CD4-positive, CD25-positive, alpha-beta regulatory T cell (primary cell): ENCODE data around the gene RAD51B. TPM values are rescaled to one million over a fixed set of nuclear protein-coding genes. Genes with fewer than 3 reads are reported as not detected.

Source experiments
- ATAC-seq, 2 donors: fragments of 150-1000 bp; cut with Tn5 transposase; one replicate each; pipeline ENCODE4 v1.10.0; 2021; ENCODE audit warnings: low read depth in 2 of 2, moderate number of reproducible peaks in 2 of 2, moderate library complexity in 1 of 2
- DNase-seq, 3 donors: peaks; one replicate each; pipeline versions ENCODE4 v3.0.0 to v3.0.0-alpha.2; 2012 to 2022; ENCODE audit warnings: mixed read lengths in 1 of 3
- H3K27ac ChIP-seq: one replicate; pipeline ENCODE4 v1.7.0; 2013; ENCODE audit warnings: mild to moderate bottlenecking, low read length; ENCODE audit not compliant: insufficient read depth, poor library complexity, severe bottlenecking
- H3K27me3 ChIP-seq: one replicate; pipeline ENCODE4 v1.7.0; 2013; ENCODE audit warnings: low read length; ENCODE audit not compliant: control insufficient read depth, insufficient read depth
- H3K36me3 ChIP-seq: one replicate; pipeline ENCODE4 v1.7.0; 2013; ENCODE audit warnings: mild to moderate bottlenecking, low read length, moderate library complexity; ENCODE audit not compliant: control insufficient read depth, insufficient read depth
- H3K4me1 ChIP-seq: 2 replicates; pipeline ENCODE4 v1.7.0; 2013; ENCODE audit warnings: mild to moderate bottlenecking, low read length; ENCODE audit not compliant: insufficient read depth, control insufficient read depth, poor library complexity, severe bottlenecking
- H3K4me3 ChIP-seq: one replicate; pipeline ENCODE4 v1.7.0; 2013; ENCODE audit warnings: low read depth, mild to moderate bottlenecking, low read length, moderate library complexity
- H3K9me3 ChIP-seq, 2 experiments: 1 replicate in 1 of 2; 2 replicates in 1 of 2; pipeline ENCODE4 v1.7.0; 2013; ENCODE audit warnings: low read length in 2 of 2, mild to moderate bottlenecking in 1 of 2, moderate library complexity in 1 of 2; ENCODE audit not compliant: control insufficient read depth in 2 of 2
- H3K27ac Mint-ChIP-seq, 3 donors: one replicate each; pipeline ENCODE4 v1.8.0; 2020 to 2022; ENCODE audit warnings: mild to moderate bottlenecking in 3 of 3, mixed read lengths in 3 of 3, moderate library complexity in 2 of 3
- H3K27me3 Mint-ChIP-seq: one replicate; pipeline ENCODE4 v1.8.0; 2022; ENCODE audit warnings: mild to moderate bottlenecking, mixed read lengths
- H3K36me3 Mint-ChIP-seq: one replicate; pipeline ENCODE4 v1.8.0; 2020; ENCODE audit warnings: mixed read lengths
- H3K4me1 Mint-ChIP-seq, 4 donors: one replicate each; pipeline ENCODE4 v1.8.0; 2020 to 2022; ENCODE audit warnings: mixed read lengths in 4 of 4, mild to moderate bottlenecking in 1 of 4
- H3K4me3 Mint-ChIP-seq, 4 donors: one replicate each; pipeline ENCODE4 v1.8.0; 2020 to 2022; ENCODE audit warnings: mild to moderate bottlenecking in 4 of 4, mixed read lengths in 4 of 4, moderate library complexity in 3 of 4
- H3K9me3 Mint-ChIP-seq, 7 donors: one replicate each; pipeline ENCODE4 v1.8.0; 2020 to 2022; ENCODE audit warnings: mixed read lengths in 7 of 7, mild to moderate bottlenecking in 3 of 7, moderate library complexity in 2 of 7
- polyA plus RNA-seq, 4 donors: library from polyadenylated mRNA; unstranded; fragments of 300-500 nt; fragmentation: Illumina TruSeq; gene quantifications; one replicate each; pipeline ENCODE4 v1.2.3, GENCODE V29; 2021
- total RNA-seq: library from RNA; stranded (reverse); gene quantifications from one replicate; pipeline ENCODE4 v1.2.3, GENCODE V29; 2022

RAD51B gene
- total and polyA plus RNA-seq, 5 donors from 2014 or later = 19.1 to 40.2 (median 28.1) TPM

DNA sequence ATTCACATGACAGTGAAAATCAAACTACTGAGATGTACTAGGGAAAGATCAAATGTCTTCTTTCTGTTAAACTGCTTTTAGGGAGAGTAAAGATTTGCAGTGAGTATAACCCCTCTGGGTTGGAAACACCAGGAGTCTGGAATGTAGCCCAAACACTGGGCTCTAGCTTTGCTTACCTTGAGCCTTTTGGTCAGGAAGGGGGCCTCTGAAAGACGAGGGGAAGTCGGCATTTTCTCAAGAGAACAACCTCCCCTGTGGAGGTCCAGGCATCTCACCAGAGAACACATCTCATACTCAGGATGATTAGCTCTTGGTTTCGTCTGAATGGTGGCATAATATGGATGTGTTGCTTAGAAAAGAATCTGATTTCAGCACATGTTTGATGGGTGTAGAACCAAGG lies 804.2 kb downstream of the RAD51B start:
- Mint-ChIP-seq H3K4me1 (peaks cover 0 to 22% (median 12%) of the 10 kb centered on the region in 4 donors), H3K36me3 (no peaks in the 10 kb centered on the region), H3K4me3 (no peak overlapping the region), H3K9me3 (peaks cover 0 to 5% (median under 1%) of the 10 kb centered on the region in 7 donors), H3K27ac (peak overlapping the region in 2 of 3 donors; percentile 13 to 63), H3K27me3 (no peaks in the 10 kb centered on the region)
- Histone ChIP-seq H3K4me3 (no peak overlapping the region), H3K4me1 (peaks cover 13% of the 10 kb centered on the region), H3K27me3 (no peaks in the 10 kb centered on the region), H3K36me3 (no peaks in the 10 kb centered on the region), H3K27ac (no peak overlapping the region), H3K9me3 (peaks cover 0 to under 1% of the 10 kb centered on the region in 2 experiments)
- ATAC-seq = no peak
- no peak for DNase-seq

DNA sequence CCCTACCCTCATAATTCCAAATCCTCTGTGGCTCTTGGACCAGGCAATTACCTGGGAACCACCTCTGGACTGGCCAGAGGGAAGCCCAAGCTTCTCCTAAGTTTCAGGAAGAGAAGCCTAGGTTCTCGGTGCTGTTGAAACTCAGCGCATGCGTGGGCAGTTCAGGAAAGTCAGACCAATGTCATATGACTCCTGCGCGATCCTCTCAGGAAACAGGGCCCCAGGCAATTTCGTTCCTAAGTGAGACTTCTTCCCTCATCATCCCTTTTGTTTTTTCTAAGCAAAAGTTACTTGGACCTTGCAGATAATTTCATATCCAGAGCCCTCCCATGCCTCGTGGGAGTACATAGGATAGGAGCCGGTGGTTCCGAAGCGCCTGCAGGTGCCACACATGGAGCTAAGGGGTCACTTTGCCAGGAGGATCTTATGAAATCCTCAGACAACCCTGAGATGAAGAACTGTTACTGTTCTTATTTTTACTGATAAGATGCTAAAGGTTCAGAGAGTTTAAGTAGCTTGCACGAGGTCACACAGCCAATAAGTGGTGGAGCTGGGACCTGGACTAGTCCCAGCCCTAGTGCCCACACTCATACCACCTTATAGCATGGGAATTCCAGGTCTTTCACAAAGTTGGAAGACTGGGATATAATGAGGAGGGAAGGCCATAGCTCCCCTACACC lies 805.1 kb downstream of the RAD51B start:
- H3K4me3 ChIP-seq = no peak overlapping the region
- no peaks in the 10 kb centered on the region for H3K36me3 Mint-ChIP-seq
- H3K9me3 Mint-ChIP-seq = peaks cover 0 to 4% (median 0%) of the 10 kb centered on the region in 7 donors
- H3K4me1 ChIP-seq = peaks cover 16% of the 10 kb centered on the region
- H3K4me3 Mint-ChIP-seq = no peak overlapping the region
- DNase-seq (no peak), ATAC-seq (no peak)
- no peaks in the 10 kb centered on the region for H3K27me3 ChIP-seq
- peaks cover 0 to 28% (median 14%) of the 10 kb centered on the region in 4 donors for H3K4me1 Mint-ChIP-seq
- no peak overlapping the region for H3K27ac ChIP-seq
- H3K36me3 ChIP-seq = no peaks in the 10 kb centered on the region
- H3K27me3 Mint-ChIP-seq = no peaks in the 10 kb centered on the region
- no peaks in the 10 kb centered on the region for H3K9me3 ChIP-seq
- H3K27ac Mint-ChIP-seq = no peak overlapping the region

DNA sequence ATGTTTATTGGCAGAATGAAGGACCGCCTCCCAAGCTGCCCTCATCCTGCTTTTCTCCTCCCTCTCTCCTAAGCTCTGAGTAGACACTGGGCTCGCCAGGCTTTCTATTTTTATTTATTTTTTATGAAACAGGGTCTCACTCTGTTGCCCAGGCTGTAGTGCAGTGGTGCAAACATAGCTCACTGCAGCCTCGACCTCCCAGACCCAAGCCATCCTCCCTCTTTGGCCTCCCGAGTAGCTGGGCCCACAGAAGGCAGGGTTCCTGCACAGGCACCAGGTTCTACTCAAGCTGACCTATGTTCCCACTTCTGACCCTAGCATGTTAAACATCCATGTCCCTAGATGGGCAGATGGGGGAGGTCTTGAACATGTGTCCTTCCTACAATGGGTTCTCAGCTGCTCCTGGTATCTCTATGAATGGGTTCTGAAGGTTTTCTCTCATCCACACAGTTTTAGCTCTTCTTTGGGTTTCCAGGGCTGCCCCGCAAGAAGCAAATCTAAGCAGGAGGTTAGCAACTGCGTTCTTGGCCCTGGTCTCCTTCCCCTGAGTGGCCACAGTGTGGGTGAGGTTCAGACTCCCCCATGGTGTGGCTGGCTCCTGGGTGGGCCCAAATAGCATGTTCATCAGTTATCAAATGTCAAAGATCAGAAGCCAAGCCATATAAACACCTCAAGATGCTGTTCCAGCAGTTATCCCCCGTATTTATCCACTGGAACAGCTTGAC lies 805.9 kb downstream of the RAD51B start:
- DNase-seq (no peak), ATAC-seq (no peak)
- Mint-ChIP-seq H3K36me3 (no peaks in the 10 kb centered on the region), H3K9me3 (peaks cover 0 to 2% (median 0%) of the 10 kb centered on the region in 7 donors), H3K27me3 (no peaks in the 10 kb centered on the region), H3K4me1 (peaks cover 0 to 28% (median 14%) of the 10 kb centered on the region in 4 donors), H3K27ac (peak overlapping the region in 1 of 3 donors; percentile 12), H3K4me3 (no peak overlapping the region)
- H3K9me3 ChIP-seq = no peaks in the 10 kb centered on the region
- H3K4me3 ChIP-seq = no peak overlapping the region
- H3K27me3 ChIP-seq = no peaks in the 10 kb centered on the region
- no peaks in the 10 kb centered on the region for H3K36me3 ChIP-seq
- no peak overlapping the region for H3K27ac ChIP-seq
- H3K4me1 ChIP-seq = peaks cover 16% of the 10 kb centered on the region

DNA sequence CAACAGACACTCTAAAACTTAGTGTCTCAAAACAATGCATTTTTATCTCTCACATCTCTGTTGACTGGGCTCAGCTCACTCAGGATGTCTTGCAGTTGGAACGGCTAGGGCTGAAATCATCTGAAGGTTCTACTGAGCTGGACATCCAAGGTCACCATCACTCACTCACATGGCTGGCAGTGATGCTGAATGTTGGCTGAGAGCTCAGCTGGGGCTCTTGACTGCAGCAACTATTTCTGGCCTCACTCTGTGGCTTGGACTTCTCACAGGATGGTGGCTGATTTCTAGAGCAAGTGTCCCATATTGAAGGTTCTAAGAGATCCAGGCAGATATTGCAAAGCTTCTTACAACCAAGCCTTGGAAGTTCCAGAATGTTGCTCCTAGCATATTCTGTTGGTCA lies 806.8 kb downstream of the RAD51B start:
- Mint-ChIP-seq H3K9me3 (peaks cover 0 to 2% (median 0%) of the 10 kb centered on the region in 7 donors), H3K36me3 (no peaks in the 10 kb centered on the region), H3K4me1 (peaks cover 0 to 28% (median 14%) of the 10 kb centered on the region in 4 donors), H3K4me3 (peak overlapping the region in 1 of 4 donors; percentile 66), H3K27me3 (no peaks in the 10 kb centered on the region), H3K27ac (no peak overlapping the region)
- H3K27me3 ChIP-seq = no peaks in the 10 kb centered on the region
- no peaks in the 10 kb centered on the region for H3K36me3 ChIP-seq
- no peak overlapping the region for H3K27ac ChIP-seq
- H3K4me3 ChIP-seq = no peak overlapping the region
- H3K4me1 ChIP-seq = peaks cover 16% of the 10 kb centered on the region
- no peaks in the 10 kb centered on the region for H3K9me3 ChIP-seq
- ATAC-seq (no peak), DNase-seq (no peak)

DNA sequence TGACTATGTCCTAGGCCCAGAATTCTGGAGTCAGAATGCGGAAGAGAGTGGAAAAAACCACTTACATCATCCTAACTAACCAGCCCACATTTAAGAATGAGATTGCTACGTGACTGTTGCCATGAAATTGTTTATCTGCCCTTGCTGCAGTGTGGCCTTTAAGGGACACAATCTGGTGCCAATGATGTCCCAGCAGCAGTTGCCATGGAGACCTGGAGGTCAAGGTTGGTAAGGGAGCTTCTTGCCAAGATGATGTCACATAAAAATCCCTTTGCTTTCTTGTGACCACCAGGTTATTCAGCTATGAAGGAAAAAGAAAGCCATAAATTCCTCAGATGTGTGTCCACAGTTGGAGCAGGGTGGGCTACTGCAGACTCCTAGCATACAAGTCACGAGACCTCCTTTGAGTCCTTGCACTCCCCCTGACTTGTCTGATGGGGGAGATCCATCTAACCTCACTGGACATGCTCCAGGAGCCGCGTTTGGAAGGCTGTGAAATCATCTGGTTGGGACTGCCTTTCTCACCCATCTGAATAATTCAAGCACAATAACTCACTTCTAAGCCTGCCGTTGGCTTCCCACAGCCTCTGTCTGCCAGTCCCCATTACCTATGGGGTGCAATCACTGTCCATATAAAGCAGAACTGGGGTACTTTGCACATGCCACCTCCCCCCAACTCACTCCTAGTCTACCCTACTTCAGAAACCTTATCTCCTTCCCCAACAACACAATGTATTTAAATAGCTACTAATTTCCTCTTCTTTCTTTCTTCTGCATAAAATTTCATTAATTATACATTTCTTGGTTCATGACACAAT lies 807.7 kb downstream of the RAD51B start:
- DNase-seq (no peak), ATAC-seq (no peak)
- H3K9me3 Mint-ChIP-seq = peaks cover 0 to 2% (median 0%) of the 10 kb centered on the region in 7 donors
- Histone ChIP-seq H3K4me1 (peaks cover 16% of the 10 kb centered on the region), H3K27ac (no peak overlapping the region), H3K36me3 (no peaks in the 10 kb centered on the region), H3K9me3 (no peaks in the 10 kb centered on the region), H3K27me3 (no peaks in the 10 kb centered on the region), H3K4me3 (no peak overlapping the region)
- peak overlapping the region in 3 of 4 donors; percentile 66 to 83 (median 82) for H3K4me3 Mint-ChIP-seq
- no peaks in the 10 kb centered on the region for H3K27me3 Mint-ChIP-seq
- H3K36me3 Mint-ChIP-seq = no peaks in the 10 kb centered on the region
- peak overlapping the region in 1 of 3 donors; percentile 36 for H3K27ac Mint-ChIP-seq
- H3K4me1 Mint-ChIP-seq = peaks cover 0 to 28% (median 14%) of the 10 kb centered on the region in 4 donors

DNA sequence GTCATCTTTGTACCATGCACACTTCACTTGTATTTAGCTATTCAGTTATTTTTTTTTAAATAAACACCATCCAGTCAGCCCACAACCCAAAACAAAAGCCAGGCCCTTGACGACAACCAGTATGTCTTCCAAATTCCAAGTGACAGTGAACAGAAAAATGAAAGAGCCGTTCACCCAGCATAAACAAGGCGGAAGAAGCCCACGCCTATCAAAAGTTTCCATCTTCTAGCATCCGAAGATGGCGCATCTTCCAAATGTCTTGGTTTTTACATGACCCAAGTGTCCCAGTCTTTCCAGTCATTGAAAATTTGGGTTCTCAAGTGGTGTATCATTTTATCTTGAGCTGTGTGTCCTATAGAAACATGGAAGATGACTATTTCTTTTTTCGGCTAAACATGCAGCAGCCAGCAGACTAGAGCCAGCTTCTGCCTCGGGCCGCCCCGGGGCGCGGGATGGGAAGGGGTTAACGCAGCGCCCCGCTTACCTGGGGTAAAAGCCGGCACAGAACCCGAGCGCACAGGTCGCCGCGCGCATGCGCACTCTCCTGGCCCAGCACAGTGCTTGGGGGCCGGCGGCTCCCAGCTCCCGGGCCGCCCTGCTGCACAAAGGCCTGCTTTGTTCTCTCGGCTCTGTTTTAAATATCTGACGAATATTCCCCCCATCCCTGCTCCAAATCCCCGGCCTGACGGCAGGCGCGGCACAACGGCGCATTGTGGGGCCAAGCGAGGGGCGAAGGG lies 808.5 kb downstream of the RAD51B start:
- Mint-ChIP-seq H3K4me1 (peaks cover 0 to 28% (median 12%) of the 10 kb centered on the region in 4 donors), H3K27ac (peak overlapping the region; percentile 36 to 88 (median 73)), H3K4me3 (peak overlapping the region; percentile 66 to 83 (median 79)), H3K9me3 (no peaks in the 10 kb centered on the region), H3K27me3 (no peaks in the 10 kb centered on the region), H3K36me3 (no peaks in the 10 kb centered on the region)
- H3K27me3 ChIP-seq = no peaks in the 10 kb centered on the region
- ATAC-seq (peak; percentile 63 to 64), DNase-seq (peak; percentile 30 to 50 (median 46))
- no peaks in the 10 kb centered on the region for H3K36me3 ChIP-seq
- H3K4me3 ChIP-seq = peak overlapping the region; percentile 29
- no peak overlapping the region for H3K27ac ChIP-seq
- H3K9me3 ChIP-seq = no peaks in the 10 kb centered on the region
- H3K4me1 ChIP-seq = peaks cover 16% of the 10 kb centered on the region
